ENCODE data around the gene PID1.

DNA sequence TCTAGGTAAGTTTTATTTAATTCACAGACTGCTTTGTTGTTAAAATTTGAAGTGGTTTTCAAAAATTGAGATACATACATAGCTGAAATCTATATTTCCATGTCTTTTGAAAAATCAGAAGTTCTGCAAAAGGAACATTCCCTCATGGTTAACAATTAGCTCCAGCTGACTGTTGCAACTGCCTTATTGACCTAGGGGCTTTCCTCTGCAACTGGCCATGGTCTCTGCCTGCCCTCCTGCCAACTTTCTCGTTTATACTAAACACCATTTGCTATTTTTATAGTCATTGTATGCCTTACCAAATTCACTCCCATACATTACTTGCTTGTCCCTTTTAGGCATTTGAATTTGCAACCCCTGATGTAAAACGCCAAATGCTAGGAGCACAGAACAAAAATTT, 107.2 kb downstream of the PID1 start:
- TF ChIP-seq CTCF (IDR thresholded peaks at IDR 0.05; ENCODE audit: low read length) (no peak), EZH2 (optimal IDR thresholded peaks at IDR 0.05; ENCODE audit: low read depth, low read length) (no peak), EZH2phosphoT487 (IDR thresholded peaks at IDR 0.05; ENCODE audit: low read length) (no peak)
